IMR-90 (cell line): ENCODE measurements around the gene ZCCHC24. TPM values are rescaled to one million over a fixed set of nuclear protein-coding genes. Genes with fewer than 3 reads are reported as not detected.
A peak's percentile ranks its signal among the peaks of the same experiment; 100 is the strongest.

ENCODE experiments used
- ATAC-seq: fragments of 200-7000 bp; cut with Tn5 transposase; 2 replicates; pipeline ENCODE4 v1.9.1; 2020; ENCODE audit warnings: low read depth, mild to moderate bottlenecking, moderate library complexity
- BruUV-seq: library from RNA; stranded (reverse); fragments of 400-500 nt; replicated peaks from 2 replicates; lab custom pipeline; 2021; lab: Mats Ljungman, UMichigan
- CTCF ChIA-PET: fragments of 300-600 bp; formaldehyde crosslinking; extraction: SDS; loops from one replicate; lab custom pipeline; 2021; ENCODE audit warnings: antibody characterized with exemption; lab: Yijun Ruan, JAX
- POLR2A ChIA-PET: fragments of 300-600 bp; sonication (Branson Sonifier 250); formaldehyde crosslinking; loops from one replicate; lab custom pipeline; 2022; ENCODE audit warnings: antibody characterized with exemption; ENCODE audit not compliant: unreplicated experiment; lab: Charles Lee
- DNase-seq: peaks from one replicate; pipeline ENCODE4 v3.0.0; 2013
- H2AFZ ChIP-seq: replicated peaks from 2 replicates; pipeline ENCODE3; 2013; ENCODE audit warnings: low read length, mild to moderate bottlenecking; ENCODE audit not compliant: poor library complexity
- H2AK5ac ChIP-seq: 2 replicates; pipeline ENCODE4 v1.6.1; 2013; ENCODE audit warnings: low read depth, low read length, inconsistent platforms
- H2AK9ac ChIP-seq: replicated peaks from 2 replicates; pipeline ENCODE3; 2013; ENCODE audit warnings: mild to moderate bottlenecking, low read depth, low read length, moderate library complexity; ENCODE audit not compliant: poor library complexity
- H2BK120ac ChIP-seq: 2 replicates; pipeline ENCODE4 v1.6.1; 2013; ENCODE audit warnings: low read depth, low read length, inconsistent platforms
- H2BK15ac ChIP-seq: 3 replicates; pipeline ENCODE4 v1.6.1; 2013; ENCODE audit warnings: low read depth, low read length, inconsistent platforms
- H2BK20ac ChIP-seq: 2 replicates; pipeline ENCODE4 v1.6.1; 2013; ENCODE audit warnings: low read depth, mild to moderate bottlenecking, inconsistent platforms, low read length, moderate library complexity
- H2BK5ac ChIP-seq: 2 replicates; pipeline ENCODE4 v1.6.1; 2013; ENCODE audit warnings: mild to moderate bottlenecking, low read depth, low read length, inconsistent platforms; ENCODE audit not compliant: poor library complexity, severe bottlenecking
- H3K14ac ChIP-seq: replicated peaks from 2 replicates; pipeline ENCODE4 v1.6.1; 2013; ENCODE audit warnings: low read depth, low read length, inconsistent platforms
- H3K18ac ChIP-seq: 2 replicates; pipeline ENCODE4 v1.6.1; 2013; ENCODE audit warnings: low read depth, low read length, control low read depth
- H3K23ac ChIP-seq: 2 replicates; pipeline ENCODE4 v1.6.1; 2013; ENCODE audit warnings: low read depth, low read length, inconsistent platforms
- H3K27ac ChIP-seq: 2 replicates; pipeline ENCODE4 v1.5.1; 2013; ENCODE audit warnings: mild to moderate bottlenecking, control low read depth, low read length; ENCODE audit not compliant: insufficient read depth
- H3K27me3 ChIP-seq: 2 replicates; pipeline ENCODE4 v1.6.1; 2013; ENCODE audit warnings: low read length; ENCODE audit not compliant: control insufficient read depth, insufficient read depth
- H3K36me3 ChIP-seq: 2 replicates; pipeline ENCODE4 v1.6.1; 2013; ENCODE audit warnings: low read length, mixed read lengths; ENCODE audit not compliant: control insufficient read depth, insufficient read depth
- H3K4ac ChIP-seq: 2 replicates; pipeline ENCODE4 v1.6.1; 2013; ENCODE audit warnings: low read depth, low read length, inconsistent platforms
- H3K4me1 ChIP-seq: 2 replicates; pipeline ENCODE4 v1.6.1; 2013; ENCODE audit warnings: low read length, mixed read lengths; ENCODE audit not compliant: control insufficient read depth, insufficient read depth
- H3K4me2 ChIP-seq: 2 replicates; pipeline ENCODE4 v1.6.1; 2013; ENCODE audit warnings: low read depth, mild to moderate bottlenecking, control low read depth, low read length, moderate library complexity
- H3K4me3 ChIP-seq: 2 replicates; pipeline ENCODE4 v1.5.1; 2013; ENCODE audit warnings: low read depth, mild to moderate bottlenecking, control low read depth, low read length, moderate library complexity; ENCODE audit not compliant: insufficient read depth
- H3K56ac ChIP-seq: 2 replicates; pipeline ENCODE4 v1.6.1; 2013; ENCODE audit warnings: low read length, inconsistent platforms; ENCODE audit not compliant: insufficient read depth; ENCODE audit errors: extremely low read depth
- H3K79me1 ChIP-seq, 2 experiments: 2 replicates each; pipeline ENCODE4 v1.6.1; 2013; ENCODE audit warnings: low read length in 2 of 2, inconsistent platforms in 1 of 2, low read depth in 1 of 2
- H3K9ac ChIP-seq: 2 replicates; pipeline ENCODE4 v1.6.1; 2013; ENCODE audit warnings: low read depth, low read length, control low read depth
- H3K9me1 ChIP-seq: 2 replicates; pipeline ENCODE4 v1.6.1; 2013; ENCODE audit warnings: low read length, inconsistent platforms; ENCODE audit not compliant: insufficient read depth
- H3K9me3 ChIP-seq: 2 replicates; pipeline ENCODE4 v1.6.1; 2013; ENCODE audit warnings: low read length; ENCODE audit not compliant: control insufficient read depth, insufficient read depth
- H4K20me1 ChIP-seq: 2 replicates; pipeline ENCODE4 v1.6.1; 2013; ENCODE audit warnings: low read length, inconsistent platforms; ENCODE audit not compliant: insufficient read depth
- H4K5ac ChIP-seq: 2 replicates; pipeline ENCODE4 v1.6.1; 2013; ENCODE audit warnings: mild to moderate bottlenecking, low read depth, low read length, control low read depth
- H4K8ac ChIP-seq, 2 experiments: 2 replicates each; pipeline ENCODE4 v1.6.1; 2013; ENCODE audit warnings: low read depth in 2 of 2, low read length in 2 of 2, control low read depth in 1 of 2, inconsistent platforms in 1 of 2
- H4K91ac ChIP-seq: 2 replicates; pipeline ENCODE4 v1.6.1; 2013; ENCODE audit warnings: low read depth, low read length, inconsistent platforms; ENCODE audit not compliant: insufficient read depth
- BHLHE40 ChIP-seq: fragments of 150-350 bp; IDR thresholded peaks from 2 replicates; pipeline ENCODE4 v1.6.1; 2016; ENCODE audit warnings: mild to moderate bottlenecking, low read depth, low read length
- CEBPB ChIP-seq: IDR thresholded peaks from 2 replicates; pipeline ENCODE4 v1.6.1; 2012; ENCODE audit warnings: low read depth, low read length, improper control_type of control experiment
- CHD1 ChIP-seq: IDR thresholded peaks from 2 replicates; pipeline ENCODE4 v1.6.1; 2012; ENCODE audit warnings: low read depth, low read length, improper control_type of control experiment
- ELK1 ChIP-seq: fragments of 150-350 bp; IDR thresholded peaks from 2 replicates; pipeline ENCODE4 v1.6.1; 2016; ENCODE audit warnings: low read depth, mild to moderate bottlenecking, low read length, moderate library complexity, borderline replicate concordance
- FOS ChIP-seq: fragments of 150-350 bp; IDR thresholded peaks from 2 replicates; pipeline ENCODE4 v1.6.1; 2016; ENCODE audit warnings: low read depth, low read length
- MAFK ChIP-seq: IDR thresholded peaks from 2 replicates; pipeline ENCODE4 v1.6.1; 2012; ENCODE audit warnings: low read depth, low read length, improper control_type of control experiment
- MXI1 ChIP-seq: IDR thresholded peaks from 2 replicates; pipeline ENCODE4 v1.6.1; 2012; ENCODE audit warnings: low read depth, mild to moderate bottlenecking, low read length, moderate library complexity, borderline replicate concordance
- POLR2A ChIP-seq: IDR thresholded peaks from 2 replicates; pipeline ENCODE4 v1.6.1; 2012; ENCODE audit warnings: mild to moderate bottlenecking, low read depth, low read length
- RAD21 ChIP-seq: IDR thresholded peaks from 2 replicates; pipeline ENCODE4 v1.6.1; 2012; ENCODE audit warnings: low read length, improper control_type of control experiment
- RFX5 ChIP-seq: IDR thresholded peaks from 2 replicates; pipeline ENCODE4 v1.8.0; 2012; ENCODE audit warnings: low read depth, mild to moderate bottlenecking, low read length, moderate library complexity
- SMC3 ChIP-seq: fragments of 150-350 bp; IDR thresholded peaks from 2 replicates; pipeline ENCODE4 v1.6.1; 2016; ENCODE audit warnings: low read depth, mild to moderate bottlenecking, antibody characterized with exemption, low read length, moderate library complexity
- USF2 ChIP-seq: fragments of 150-350 bp; IDR thresholded peaks from 2 replicates; pipeline ENCODE4 v1.6.1; 2017; ENCODE audit warnings: mild to moderate bottlenecking, antibody characterized with exemption, low read length, low read depth
- WGBS, 2 experiments: methylation state at CpG; one replicate each; pipeline versions ENCODE4 v1.1.5 to v1.1.7; 2013; ENCODE audit warnings: missing lambda C conversion rate in 2 of 2; ENCODE audit not compliant: insufficient read length in 1 of 2; ENCODE audit errors: extremely low coverage in 2 of 2; 5-methylcytosine and 5-hydroxymethylcytosine counted together
- dilution Hi-C: fragments of 300-500 bp; cut with HindIII; formaldehyde crosslinking; loops from one replicate; pipeline ENCODE4 v1.14.3; 2018; ENCODE audit warnings: low sequenced_read_pairs; ENCODE audit not compliant: unreplicated experiment
- in situ Hi-C: fragments of 300-500 bp; cut with MboI; formaldehyde crosslinking; loops from 3 replicates; pipeline ENCODE4 v1.14.3; 2019; ENCODE audit warnings: low sequenced_read_pairs, inconsistent platforms, mixed read lengths
- intact Hi-C: fragments of 100-400 bp; cut with micrococcal nuclease; formaldehyde crosslinking; loops from 2 replicates; pipeline ENCODE4 v1.10.0; 2022
- polyA plus RNA-seq, 3 experiments: library from polyadenylated mRNA; depleted of rRNA; stranded (reverse); fragments of >200 nt; gene quantifications; 2 replicates each; pipeline ENCODE4 v1.2.3, GENCODE V29; 2012; ENCODE audit warnings: low replicate concordance in 1 of 3
- total RNA-seq: library from RNA; depleted of rRNA; stranded (reverse); fragments of >200 nt; gene quantifications from 2 replicates; pipeline ENCODE4 v1.2.3, GENCODE V29; 2012

The ZCCHC24 gene
- total and polyA plus RNA-seq, 2 of the 4 experiments (the other 2 are of a cell fraction) = 15.1 to 25.9 TPM

- ATAC-seq (peak; percentile 51), DNase-seq (peak; percentile 52)
- H2AFZ ChIP-seq = peak overlapping the region; percentile 63
- H3K4ac ChIP-seq = peak overlapping the region; percentile 72
- H2BK120ac ChIP-seq = peak overlapping the region; percentile 73
- H3K27me3 ChIP-seq = no peaks in the 10 kb centered on the region
- intact Hi-C loops (no loop called here), in situ Hi-C loops (no loop called here), dilution Hi-C loops (no loop called here)
- WGBS, 2 experiments = 68% methylated on average over 7 of the region's 11 CpGs; no CpG with 5 or more reads in 1 of the 2 experiments
- peak overlapping the region; percentile 71 for H3K23ac ChIP-seq
- peak overlapping the region; percentile 34; the same call in 1 of the 2 replicates for H2BK20ac ChIP-seq
- H3K9me3 ChIP-seq = no peaks in the 10 kb centered on the region
- peaks cover 41% of the 10 kb centered on the region for H3K9me1 ChIP-seq
- CTCF ChIA-PET = interaction anchor here (0.9 to 1.7 kb wide), 2 partner anchors 17 to 25 kb away, joined by 3 to 4 read pairs; no protein-coding TSS in a partner anchor
- POLR2A ChIA-PET = no interaction called here
- peak overlapping the region; percentile 66 for H4K91ac ChIP-seq
- peaks cover 45% of the 10 kb centered on the region for H3K4me1 ChIP-seq
- H3K36me3 ChIP-seq = peaks cover 30% of the 10 kb centered on the region
- H3K79me1 ChIP-seq = peaks cover 35 to 65% of the 10 kb centered on the region in 2 experiments
- peak overlapping the region; percentile 25; the same call in 1 of the 3 replicates for H2BK15ac ChIP-seq
- H3K14ac ChIP-seq = peak overlapping the region; percentile 54; the same call in 1 of the 2 replicates
- H2BK5ac ChIP-seq = peak overlapping the region; percentile 77
- peak overlapping the region; percentile 68 for H4K5ac ChIP-seq
- H3K56ac ChIP-seq = no peak overlapping the region
- H2AK9ac ChIP-seq = peak overlapping the region; percentile 63
- peak overlapping the region; percentile 66; the same call in 1 of the 2 replicates for H3K18ac ChIP-seq
- H2AK5ac ChIP-seq = peak overlapping the region; percentile 84; the same call in 1 of the 2 replicates
- peak overlapping the region in 1 of 2 experiments; percentile 78; a peak in 2 of 4 replicates for H4K8ac ChIP-seq
- H4K20me1 ChIP-seq = peaks cover 30% of the 10 kb centered on the region; the same call in 1 of the 2 replicates
- H3K27ac ChIP-seq = peak overlapping the region; percentile 79; the same call in 1 of the 2 replicates
- H3K9ac ChIP-seq = no peak overlapping the region
- no peak overlapping the region for H3K4me3 ChIP-seq
- BruUV-seq = no TSS peak
- H3K4me2 ChIP-seq = peak overlapping the region; percentile 48
- TF ChIP-seq MXI1 = no peak
- TF ChIP-seq ELK1 = no peak
- TF ChIP-seq CHD1 = no peak
- TF ChIP-seq BHLHE40 = no peak
- no peak for TF ChIP-seq MAFK
- no peak for TF ChIP-seq SMC3
- no peak for TF ChIP-seq RFX5
- no peak for TF ChIP-seq FOS
- TF ChIP-seq USF2 = no peak
- TF ChIP-seq POLR2A = no peak
- no peak for TF ChIP-seq RAD21
- TF ChIP-seq CEBPB = no peak
Measured at GRCh38 chr10:79424221-79425073, 21.0 kb downstream of the ZCCHC24 start.
